ENCODE measurements around the gene ZNF385B.

The ZNF385B gene

DNA sequence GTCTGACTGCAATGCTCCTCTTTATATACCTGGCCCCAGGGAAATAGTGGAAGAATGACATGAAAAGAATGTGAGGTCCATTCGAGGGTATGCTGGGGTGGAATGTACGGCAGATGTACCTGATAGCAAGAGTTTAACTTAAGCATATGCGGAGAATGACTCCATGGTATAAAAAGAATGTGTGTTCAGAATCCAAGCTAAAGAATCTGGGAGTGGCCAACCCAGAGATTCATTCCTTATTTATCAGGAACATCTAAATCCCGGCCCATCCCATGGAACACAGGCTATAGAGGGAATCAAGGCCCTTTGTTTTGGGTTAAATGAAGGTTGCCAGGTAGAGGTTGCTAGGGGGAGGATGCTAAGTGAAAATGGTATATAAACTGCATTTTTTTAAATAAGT, 150.0 kb downstream of the ZNF385B start:
- no peaks in the 10 kb centered on the region for H3K36me3 ChIP-seq (ENCODE audit: low read length)
- no peak overlapping the region for H2AFZ ChIP-seq (ENCODE audit: low read depth, low read length, severe bottlenecking)
- TF ChIP-seq, protein P1, sequence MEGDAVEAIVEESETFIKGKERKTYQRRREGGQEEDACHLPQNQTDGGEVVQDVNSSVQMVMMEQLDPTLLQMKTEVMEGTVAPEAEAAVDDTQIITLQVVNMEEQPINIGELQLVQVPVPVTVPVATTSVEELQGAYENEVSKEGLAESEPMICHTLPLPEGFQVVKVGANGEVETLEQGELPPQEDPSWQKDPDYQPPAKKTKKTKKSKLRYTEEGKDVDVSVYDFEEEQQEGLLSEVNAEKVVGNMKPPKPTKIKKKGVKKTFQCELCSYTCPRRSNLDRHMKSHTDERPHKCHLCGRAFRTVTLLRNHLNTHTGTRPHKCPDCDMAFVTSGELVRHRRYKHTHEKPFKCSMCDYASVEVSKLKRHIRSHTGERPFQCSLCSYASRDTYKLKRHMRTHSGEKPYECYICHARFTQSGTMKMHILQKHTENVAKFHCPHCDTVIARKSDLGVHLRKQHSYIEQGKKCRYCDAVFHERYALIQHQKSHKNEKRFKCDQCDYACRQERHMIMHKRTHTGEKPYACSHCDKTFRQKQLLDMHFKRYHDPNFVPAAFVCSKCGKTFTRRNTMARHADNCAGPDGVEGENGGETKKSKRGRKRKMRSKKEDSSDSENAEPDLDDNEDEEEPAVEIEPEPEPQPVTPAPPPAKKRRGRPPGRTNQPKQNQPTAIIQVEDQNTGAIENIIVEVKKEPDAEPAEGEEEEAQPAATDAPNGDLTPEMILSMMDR (IDR thresholded peaks at IDR 0.05; ENCODE audit: insufficient read depth, low read length, poor library complexity, severe bottlenecking): no peak
- no peak for TF ChIP-seq EZH2phosphoT487 (conservative IDR thresholded peaks at IDR 0.05; ENCODE audit: low read length)
- H3K79me2 ChIP-seq (ENCODE audit: insufficient read depth, low read length): no peaks in the 10 kb centered on the region
- H3K4me2 ChIP-seq (ENCODE audit: low read depth, low read length, poor library complexity, severe bottlenecking): no peak overlapping the region
- H3K27ac ChIP-seq (ENCODE audit: low read depth, low read length): no peak overlapping the region
- no peaks in the 10 kb centered on the region for H3K9me2 ChIP-seq (replicated peaks; ENCODE audit: insufficient read depth, low read length)
- no peaks in the 10 kb centered on the region for H4K20me1 ChIP-seq (ENCODE audit: low read depth, low read length)
- H3K9ac ChIP-seq (ENCODE audit: low read length): no peak overlapping the region
- no peaks in the 10 kb centered on the region for H3F3A ChIP-seq (ENCODE audit: insufficient read depth)
- no peaks in the 10 kb centered on the region for H3K27me3 ChIP-seq (ENCODE audit: low read length)
- no peak overlapping the region for H3K4me3 ChIP-seq (ENCODE audit: insufficient read depth, low read length, poor library complexity, severe bottlenecking)
- H3K9me3 ChIP-seq (ENCODE audit: insufficient read depth, low read length): no peaks in the 10 kb centered on the region

DNA sequence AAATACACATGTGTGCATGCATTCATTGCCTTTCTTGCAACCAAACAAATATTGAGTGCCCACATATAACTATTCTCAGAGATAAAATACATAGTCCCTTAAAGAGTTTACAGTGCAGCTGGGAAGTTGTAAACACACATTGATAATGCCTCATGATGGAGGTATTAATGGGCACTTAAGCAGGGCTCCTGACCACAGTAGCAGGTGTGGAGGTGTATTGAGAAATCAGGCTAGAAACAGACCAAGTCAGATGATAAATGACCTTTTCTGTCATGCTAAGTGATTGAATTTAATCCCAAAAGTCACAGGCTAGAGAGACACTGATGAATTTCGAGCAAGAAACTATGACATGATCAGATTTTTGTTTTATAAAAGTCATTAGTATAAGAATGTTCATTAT, 157.7 kb downstream of the ZNF385B start:
- no peaks in the 10 kb centered on the region for H3K9me2 ChIP-seq (replicated peaks; ENCODE audit: insufficient read depth, low read length)
- H3K36me3 ChIP-seq (ENCODE audit: low read length): no peaks in the 10 kb centered on the region
- H3K27me3 ChIP-seq (ENCODE audit: low read length): no peaks in the 10 kb centered on the region
- H3F3A ChIP-seq (ENCODE audit: insufficient read depth): no peaks in the 10 kb centered on the region
- no peaks in the 10 kb centered on the region for H3K9me3 ChIP-seq (ENCODE audit: insufficient read depth, low read length)
- TF ChIP-seq EZH2phosphoT487 (conservative IDR thresholded peaks at IDR 0.05; ENCODE audit: low read length): no peak
- TF ChIP-seq, protein P1 (IDR thresholded peaks at IDR 0.05; ENCODE audit: insufficient read depth, low read length, poor library complexity, severe bottlenecking): no peak
- no peaks in the 10 kb centered on the region for H4K20me1 ChIP-seq (ENCODE audit: low read depth, low read length)
- H3K79me2 ChIP-seq (ENCODE audit: insufficient read depth, low read length): no peaks in the 10 kb centered on the region
- no peak overlapping the region for H2AFZ ChIP-seq (ENCODE audit: low read depth, low read length, severe bottlenecking)
- no peak overlapping the region for H3K4me3 ChIP-seq (ENCODE audit: insufficient read depth, low read length, poor library complexity, severe bottlenecking)
- H3K27ac ChIP-seq (ENCODE audit: low read depth, low read length): no peak overlapping the region
- H3K9ac ChIP-seq (ENCODE audit: low read length): no peak overlapping the region
- H3K4me2 ChIP-seq (ENCODE audit: low read depth, low read length, poor library complexity, severe bottlenecking): no peak overlapping the region

DNA sequence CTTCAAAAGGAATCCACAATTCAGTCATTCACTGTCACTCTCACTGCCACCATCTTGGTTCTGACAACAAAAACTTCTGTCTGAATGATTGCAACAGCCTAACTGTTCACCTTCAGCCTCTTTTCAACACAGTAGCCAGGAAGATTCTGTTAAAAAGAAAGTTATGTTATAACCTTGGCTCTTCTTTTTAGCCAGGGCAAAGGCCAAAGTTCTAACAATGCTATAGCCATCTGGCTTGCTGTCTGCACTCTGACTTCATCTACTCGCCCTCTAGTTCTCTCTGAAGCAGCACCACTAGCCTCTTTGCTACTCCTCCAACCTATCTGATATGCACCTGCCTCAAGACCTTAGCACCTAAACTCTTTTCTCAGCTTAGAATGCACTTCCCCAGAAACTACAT, 158.5 kb downstream of the ZNF385B start:
- H3K27ac ChIP-seq (ENCODE audit: low read depth, low read length): no peak overlapping the region
- H3K27me3 ChIP-seq (ENCODE audit: low read length): no peaks in the 10 kb centered on the region
- no peak overlapping the region for H3K9ac ChIP-seq (ENCODE audit: low read length)
- no peaks in the 10 kb centered on the region for H3F3A ChIP-seq (ENCODE audit: insufficient read depth)
- TF ChIP-seq EZH2phosphoT487 (conservative IDR thresholded peaks at IDR 0.05; ENCODE audit: low read length): no peak
- TF ChIP-seq, protein P1 (IDR thresholded peaks at IDR 0.05; ENCODE audit: insufficient read depth, low read length, poor library complexity, severe bottlenecking): no peak
- no peaks in the 10 kb centered on the region for H3K79me2 ChIP-seq (ENCODE audit: insufficient read depth, low read length)
- H2AFZ ChIP-seq (ENCODE audit: low read depth, low read length, severe bottlenecking): no peak overlapping the region
- no peaks in the 10 kb centered on the region for H3K9me2 ChIP-seq (replicated peaks; ENCODE audit: insufficient read depth, low read length)
- H3K4me3 ChIP-seq (ENCODE audit: insufficient read depth, low read length, poor library complexity, severe bottlenecking): no peak overlapping the region
- H4K20me1 ChIP-seq (ENCODE audit: low read depth, low read length): no peaks in the 10 kb centered on the region
- no peaks in the 10 kb centered on the region for H3K36me3 ChIP-seq (ENCODE audit: low read length)
- no peaks in the 10 kb centered on the region for H3K9me3 ChIP-seq (ENCODE audit: insufficient read depth, low read length)
- H3K4me2 ChIP-seq (ENCODE audit: low read depth, low read length, poor library complexity, severe bottlenecking): no peak overlapping the region
